NCI-H1694 treated with DMSO at 0.1 percent for 48 hours (cell line): ENCODE results near the gene AOPEP.
"Not testable (repeated sequence)": the region's sequence is repeated elsewhere in the genome, so short reads cannot be mapped to it uniquely, and the experiment has no call there.

Source experiments
- DNase-seq: peaks from one replicate; lab custom pipeline; 2025; lab: John Stamatoyannopoulos, UW

Gene AOPEP

DNA sequence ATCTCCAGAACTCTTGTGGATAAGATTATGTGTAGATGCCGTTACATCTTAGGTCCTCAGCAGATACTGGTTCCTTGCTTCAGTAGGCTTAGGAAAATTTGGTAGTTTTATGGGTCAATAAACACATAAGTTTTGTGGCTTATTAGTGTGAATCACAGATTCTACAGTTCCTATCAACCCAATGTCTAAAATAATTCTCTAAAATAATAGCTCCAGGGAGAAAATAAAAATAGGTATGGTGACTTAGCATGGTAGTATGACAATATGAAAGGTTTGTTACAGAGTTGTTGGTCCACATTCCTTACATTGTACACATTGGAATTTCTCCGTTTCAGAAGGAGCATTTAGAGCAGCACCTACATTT is 91.7 kb downstream of the AOPEP start:
- no peak for DNase-seq

DNA sequence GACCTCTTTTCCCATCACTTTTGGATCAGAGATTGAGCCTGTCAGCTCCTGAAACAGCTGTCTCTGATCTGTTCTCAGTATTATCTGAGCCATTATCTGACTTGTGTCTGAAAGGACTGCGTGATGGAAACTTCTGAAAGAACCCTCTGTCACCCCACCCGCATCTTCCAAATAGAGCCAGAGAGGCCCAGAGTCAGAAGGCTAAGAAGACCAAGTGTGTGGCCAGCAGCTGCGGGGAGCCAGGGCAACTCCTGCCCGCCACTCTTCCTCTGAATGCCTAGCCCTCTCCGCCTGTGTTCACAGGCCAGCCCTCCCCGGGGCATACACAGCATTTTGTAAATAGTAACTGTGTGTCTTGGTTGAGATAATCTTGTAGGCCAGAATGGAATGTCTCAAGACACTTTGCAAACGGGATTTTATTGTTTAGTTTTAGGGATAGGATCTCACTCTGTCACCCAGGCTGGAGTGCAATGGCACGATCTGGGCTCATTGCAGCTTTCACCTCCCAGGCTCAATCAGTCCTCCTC is 92.7 kb downstream of the AOPEP start:
- no peak for DNase-seq

DNA sequence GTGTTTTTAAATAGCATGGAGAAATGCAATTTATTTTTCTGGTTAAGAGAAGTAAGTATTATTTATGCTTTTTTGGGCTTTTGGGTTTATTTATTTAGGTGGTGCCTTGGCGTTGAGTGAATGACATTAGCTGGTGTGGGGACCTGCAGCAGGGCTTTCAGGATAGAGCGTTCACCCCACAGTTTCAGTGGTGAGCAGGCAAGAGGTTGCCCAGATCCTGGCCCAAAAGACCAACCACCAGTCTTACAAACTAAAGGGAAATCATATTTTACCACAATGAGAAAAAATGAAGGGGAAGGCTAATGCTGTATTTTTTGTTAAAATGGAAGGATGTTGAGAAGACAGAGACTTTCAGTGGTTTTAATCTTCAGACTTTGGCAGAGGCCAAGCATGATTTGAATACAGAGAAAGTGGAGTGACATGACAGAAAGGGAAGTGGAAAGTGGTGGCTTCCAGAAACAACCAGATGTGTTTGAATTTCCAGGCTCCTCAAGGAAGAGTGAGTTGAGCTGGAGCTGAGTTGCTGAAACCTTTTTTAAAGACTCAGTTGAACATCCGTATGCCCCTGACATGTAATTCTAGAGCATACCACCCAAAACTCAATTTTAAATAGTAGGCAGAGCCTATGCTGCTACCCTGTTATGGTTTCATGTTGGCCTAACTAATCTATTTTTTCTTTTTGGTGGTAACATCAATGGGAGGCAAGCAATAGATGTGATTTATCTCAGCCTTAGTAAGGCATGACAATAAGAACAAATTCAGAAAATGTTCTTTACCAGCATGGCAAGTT is 94.8 kb downstream of the AOPEP start:
- no peak for DNase-seq

DNA sequence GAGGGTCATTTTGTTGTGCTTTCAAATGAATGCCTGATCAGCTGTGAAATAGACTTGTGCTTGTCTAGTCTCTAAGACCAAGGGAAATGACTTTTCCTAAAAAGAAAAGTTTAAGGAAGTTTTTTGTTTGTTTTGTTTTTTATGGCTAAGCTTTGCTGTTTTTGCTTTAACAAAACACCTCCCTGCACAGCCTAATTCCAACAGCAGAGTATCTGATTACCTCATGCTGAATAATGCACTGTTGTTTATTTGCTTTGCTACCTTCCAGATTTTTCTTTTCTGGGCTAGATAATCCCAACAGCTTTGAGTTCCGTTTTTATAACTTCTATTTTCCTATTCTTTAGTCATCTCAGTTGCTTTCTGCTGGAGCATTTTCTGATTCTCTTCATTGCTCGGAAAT is 95.8 kb downstream of the AOPEP start:
- DNase-seq: no peak

DNA sequence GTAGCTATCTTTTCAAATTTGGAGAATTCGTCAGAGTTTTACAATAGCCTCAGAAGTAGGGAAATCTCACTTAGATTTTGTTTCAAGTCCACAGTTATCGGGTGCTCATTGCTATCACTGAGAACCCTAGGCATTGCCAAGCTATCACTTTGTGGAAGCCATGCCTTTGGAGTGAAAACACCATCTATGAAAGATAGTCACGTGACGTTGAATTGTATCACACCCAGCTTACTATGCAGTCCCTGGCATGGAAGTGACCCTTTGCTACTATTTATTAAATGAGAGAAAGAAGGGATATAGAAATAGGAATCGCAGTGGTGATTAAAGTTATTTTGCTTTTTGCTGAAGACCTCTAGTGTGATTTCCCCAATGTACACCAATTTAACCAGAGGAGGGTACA is 97.2 kb downstream of the AOPEP start:
- DNase-seq: no peak

DNA sequence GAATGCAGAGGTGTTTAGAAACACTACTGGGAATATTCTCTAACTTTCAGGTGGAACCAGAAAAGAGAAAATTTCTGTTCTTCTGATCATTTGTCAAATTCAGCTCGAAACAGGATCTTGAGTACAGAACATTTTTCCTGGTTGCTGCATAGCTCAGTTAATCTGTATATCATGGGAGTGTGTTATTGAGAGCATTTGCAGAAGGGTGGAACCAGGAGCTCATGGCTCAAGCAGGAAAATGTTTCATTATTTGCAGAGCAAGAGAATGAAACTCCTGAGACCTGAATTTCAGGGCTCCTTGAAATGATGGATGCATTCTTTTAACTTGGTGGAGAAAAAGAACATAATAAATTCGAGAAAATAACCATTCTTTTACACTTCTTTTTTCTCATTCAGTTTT is 97.9 kb downstream of the AOPEP start:
- no peak for DNase-seq

DNA sequence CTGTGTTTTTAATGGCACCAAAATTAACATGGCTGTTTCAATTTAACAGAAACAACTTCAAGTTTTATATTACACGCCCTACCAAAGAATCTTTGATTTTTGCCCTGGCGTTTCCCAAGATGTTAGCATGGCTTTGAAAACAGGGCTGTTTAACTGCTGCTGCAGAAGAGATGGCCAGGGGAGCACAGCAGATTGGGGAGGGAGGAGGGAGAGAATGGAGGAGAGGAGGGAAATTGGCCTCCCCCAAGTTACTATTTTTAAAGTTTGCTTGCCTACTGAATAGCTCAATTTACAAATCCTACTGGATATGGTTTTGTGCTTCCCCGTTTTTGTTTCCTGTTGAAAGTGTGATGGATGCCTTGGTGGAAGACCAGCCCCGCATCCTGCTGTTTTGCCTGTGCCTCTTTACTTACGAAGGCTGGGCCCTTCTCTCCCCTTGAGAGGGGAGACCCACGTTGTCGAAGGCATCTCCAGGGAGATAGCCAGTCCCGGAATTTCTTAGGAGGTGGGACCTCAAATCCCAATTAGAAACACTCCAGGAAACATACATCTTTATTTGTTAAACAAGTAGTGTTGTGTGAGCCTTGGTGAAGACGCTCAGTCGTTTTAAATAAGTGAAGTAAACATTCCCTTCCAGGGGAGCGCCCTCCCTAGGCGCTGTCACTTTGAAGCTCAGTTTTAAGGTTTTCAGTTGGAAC is 98.6 kb downstream of the AOPEP start:
- no peak for DNase-seq

DNA sequence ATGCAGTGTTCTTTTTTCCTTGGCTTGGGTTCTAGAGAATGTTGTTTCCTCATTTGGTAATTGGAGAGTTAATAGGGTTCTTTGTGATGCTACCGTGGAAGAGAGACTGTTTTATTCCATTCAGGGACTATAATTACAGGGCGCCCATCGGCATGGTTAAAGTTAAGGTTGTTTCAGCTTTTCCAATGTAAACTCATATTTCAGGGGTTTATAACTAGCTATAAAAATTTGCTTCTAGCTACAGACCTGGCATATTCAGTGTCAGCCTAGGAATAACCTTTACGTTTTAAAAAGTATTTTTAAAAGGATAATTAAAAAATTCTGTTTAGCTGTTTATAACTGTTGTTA is 99.1 kb downstream of the AOPEP start:
- no peak for DNase-seq

DNA sequence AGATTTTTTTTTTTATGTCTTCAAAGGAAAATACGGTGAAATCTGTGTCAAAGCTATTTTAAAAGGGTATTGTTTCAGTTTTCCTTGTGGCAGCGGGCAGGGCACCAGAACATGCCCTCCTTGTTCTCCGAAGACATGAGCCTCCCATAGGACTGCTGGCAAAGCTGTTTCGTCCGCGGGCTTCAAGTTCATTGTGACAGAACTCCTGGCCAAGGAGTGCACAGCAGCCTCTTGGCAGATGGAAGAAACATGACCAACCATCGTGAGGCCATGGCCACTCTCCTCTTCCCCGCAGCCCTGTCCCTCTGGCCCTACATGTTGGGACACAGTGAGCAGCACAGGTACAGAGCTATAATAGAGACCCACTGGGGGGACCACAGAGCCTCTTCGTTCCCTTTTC is 99.5 kb downstream of the AOPEP start:
- DNase-seq: no peak

DNA sequence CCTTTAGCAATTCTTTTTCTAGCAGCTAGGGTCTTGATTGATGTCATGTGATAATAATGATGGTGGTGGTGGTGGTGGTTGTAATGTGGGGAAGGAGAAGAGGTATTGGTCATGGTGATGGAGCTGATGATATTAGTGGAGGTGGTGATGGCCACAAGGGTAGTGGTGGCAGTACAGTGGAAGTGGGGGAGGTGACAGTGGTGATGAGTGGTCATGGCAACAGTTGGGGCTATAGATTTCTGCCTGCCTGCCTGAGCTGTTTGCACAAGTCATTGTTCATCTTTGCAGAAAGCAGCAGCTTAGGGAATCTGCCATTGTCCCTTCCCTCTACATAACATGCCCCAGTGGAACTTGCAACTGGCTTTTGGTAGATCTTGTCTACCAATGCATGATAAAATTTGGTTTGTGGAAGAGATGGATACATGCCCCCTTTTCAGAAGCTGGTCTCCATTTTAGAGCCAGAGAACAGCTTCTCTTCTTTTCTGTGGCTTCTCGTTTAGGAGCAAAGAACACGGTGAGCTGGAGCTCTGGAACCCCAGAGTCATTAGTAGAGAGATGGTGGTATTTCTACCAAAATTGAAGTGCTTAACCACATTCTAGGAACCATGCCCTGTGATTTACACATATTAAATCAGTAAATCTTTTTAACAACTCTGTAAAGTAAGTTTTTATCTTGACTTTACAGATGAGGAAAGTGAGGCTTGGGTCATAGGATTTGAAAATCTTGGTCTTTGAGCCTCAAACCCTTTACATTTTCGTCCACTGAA is 100.3 kb downstream of the AOPEP start:
- DNase-seq: no peak

DNA sequence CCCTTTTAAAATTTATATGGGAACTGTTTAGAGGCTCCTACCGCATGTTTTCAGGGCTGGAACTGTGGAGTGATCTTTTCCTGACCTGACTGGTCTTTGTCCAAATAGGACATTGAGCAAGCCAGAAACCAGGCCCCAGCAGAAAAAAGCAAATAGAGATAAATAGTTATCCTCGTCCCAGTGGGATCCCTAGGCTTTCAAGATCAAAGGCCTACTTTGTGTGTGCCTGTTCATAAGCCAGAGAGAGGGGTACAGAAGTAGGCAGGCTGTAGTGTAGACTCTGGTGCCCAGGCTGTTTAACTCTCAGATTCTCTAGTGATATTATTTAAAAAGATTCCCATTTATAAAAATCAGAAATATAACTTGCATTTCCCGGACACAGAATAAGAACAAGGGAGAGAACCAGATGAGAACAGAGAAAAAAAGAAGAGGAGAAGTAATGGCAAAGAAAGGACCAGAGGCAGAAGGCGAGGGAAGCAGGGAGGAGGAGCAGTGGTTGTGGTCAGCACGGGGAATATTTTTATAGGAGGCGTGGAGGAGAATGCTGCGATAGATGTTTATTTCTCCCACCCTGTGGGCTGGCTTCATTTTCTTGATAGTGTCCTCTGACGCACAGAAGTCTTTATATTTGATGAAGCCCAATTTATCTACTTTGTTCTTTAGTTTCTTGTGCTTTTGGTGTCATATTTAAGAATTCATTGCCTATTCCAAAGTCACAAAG is 101.2 kb downstream of the AOPEP start:
- no peak for DNase-seq

DNA sequence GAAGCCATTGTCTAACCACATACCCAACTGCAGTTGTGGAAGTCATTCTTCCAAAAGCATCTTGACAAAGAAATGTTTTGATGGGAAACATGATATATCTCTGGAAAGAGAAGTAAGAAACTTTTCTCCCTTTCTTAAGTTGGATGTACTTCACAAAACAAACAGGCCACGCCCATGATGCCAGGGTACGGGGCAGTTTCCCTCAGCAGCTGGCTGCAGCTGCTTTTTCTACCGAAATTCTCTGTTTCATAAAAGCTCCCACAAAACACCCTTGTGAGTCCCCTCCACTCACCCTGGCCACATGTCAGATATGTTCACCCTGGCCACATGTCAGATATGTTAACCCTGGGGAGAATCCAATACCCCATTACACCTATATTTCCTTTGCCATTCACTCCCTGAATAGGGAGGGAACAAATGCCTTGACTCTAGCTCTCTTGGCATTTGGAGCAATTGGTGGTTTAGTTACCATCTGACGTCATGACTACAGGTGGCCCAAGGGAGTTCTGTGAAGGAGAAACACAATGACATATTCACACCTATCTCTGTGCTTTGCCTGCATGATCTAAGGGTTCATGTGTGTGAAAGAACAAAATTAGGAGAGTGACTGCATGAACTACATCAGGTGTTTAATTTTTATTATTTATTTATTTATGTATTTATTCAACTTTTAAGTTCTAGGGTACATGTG is 103.0 kb downstream of the AOPEP start:
- DNase-seq: no peak

DNA sequence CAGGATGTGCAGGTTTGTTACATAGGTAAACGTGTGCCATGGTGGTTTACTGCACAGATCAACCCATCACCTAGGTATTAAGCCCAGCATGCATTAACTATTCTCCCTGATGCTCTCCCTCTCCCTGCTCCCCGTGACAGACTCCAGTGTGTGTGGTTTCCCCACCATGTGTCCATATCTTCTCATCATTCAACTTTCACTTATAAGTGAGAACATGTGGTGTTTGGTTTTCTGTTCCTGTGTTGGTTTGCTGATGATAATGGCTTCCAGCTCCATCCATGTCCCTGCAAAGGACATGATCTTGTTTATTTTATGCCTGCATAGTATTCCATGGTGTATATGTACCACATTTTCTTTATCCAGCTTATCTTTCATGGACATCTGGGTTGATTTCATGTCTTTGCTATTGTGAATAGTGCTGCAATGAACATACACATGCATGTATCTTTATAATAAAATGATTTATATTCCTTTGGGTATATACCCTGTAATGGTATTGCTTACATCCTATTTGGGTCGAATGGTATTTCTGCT is 103.6 kb downstream of the AOPEP start:
- DNase-seq: not testable (repeated sequence)

DNA sequence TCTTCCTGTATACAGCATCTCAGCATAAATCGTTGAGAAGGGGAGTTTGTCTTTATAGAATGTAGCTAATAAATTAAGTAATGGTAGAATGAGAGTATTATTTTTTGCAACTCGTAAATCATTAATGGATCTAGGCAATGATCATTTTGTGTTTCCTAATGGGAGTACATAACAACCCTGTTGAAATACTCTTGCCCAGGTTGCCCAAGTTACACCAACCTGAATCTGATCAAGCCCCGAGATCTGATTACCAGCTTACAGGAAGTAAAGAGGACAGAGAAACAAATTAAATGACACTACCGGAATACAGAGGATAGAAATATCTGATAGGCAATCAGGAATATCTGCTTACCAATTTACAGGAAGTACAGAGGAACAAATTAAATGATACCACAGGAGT is 107.3 kb downstream of the AOPEP start:
- DNase-seq: no peak

DNA sequence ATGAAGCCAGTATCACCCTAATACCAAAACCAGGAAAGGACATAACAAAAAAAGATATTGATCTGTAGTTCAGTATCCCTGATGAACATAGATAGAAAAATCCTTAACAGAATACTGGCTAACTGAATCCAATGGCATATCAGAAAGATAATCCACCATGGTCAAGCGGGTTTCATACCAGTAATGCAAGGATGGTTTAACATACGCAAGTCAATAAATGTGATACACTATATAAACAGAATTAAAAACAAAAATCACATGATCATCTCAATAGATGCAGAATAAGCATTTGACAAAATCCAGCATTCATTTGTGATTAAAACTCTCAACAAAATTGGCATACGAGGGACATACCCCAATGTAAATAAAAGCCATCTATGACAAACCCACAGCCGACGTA is 110.9 kb downstream of the AOPEP start:
- no peak for DNase-seq

DNA sequence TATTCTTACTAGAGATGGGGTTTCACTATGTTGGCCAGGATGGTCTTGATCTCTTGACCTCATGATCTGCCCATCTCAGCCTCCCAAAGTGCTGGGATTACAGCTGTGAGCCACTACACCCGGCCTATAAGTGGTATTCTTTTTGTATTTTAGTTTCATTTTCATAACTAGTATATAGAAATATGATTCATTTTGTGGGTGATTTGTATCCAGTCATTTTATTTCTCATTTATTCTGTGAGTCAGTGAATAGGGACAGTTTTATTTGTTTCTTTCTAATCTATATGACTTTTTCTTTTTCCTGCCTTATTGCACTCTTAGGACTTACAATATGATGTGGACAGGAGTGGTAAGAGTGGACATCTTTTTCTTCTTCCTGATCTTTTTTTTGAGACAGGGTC is 112.9 kb downstream of the AOPEP start:
- DNase-seq: no peak

DNA sequence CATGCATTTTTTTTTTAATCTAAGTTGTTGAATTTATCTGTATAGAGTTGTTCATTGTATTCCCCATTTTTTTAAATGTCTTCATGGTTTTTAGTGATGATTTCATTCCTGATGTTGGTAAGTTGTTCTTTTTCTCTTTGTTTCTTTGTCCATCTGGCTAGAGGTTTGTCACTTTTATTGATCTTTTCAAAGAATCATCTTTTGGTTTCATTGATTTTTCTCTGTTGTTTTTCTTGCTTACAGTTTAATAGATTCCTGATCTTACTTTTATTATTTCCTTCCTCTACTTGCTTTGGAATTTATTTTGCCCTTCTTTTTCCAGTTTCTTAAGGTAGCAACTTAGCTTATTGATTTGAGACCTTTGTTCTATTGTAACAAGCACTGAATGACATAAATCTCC is 114.2 kb downstream of the AOPEP start:
- no peak for DNase-seq

DNA sequence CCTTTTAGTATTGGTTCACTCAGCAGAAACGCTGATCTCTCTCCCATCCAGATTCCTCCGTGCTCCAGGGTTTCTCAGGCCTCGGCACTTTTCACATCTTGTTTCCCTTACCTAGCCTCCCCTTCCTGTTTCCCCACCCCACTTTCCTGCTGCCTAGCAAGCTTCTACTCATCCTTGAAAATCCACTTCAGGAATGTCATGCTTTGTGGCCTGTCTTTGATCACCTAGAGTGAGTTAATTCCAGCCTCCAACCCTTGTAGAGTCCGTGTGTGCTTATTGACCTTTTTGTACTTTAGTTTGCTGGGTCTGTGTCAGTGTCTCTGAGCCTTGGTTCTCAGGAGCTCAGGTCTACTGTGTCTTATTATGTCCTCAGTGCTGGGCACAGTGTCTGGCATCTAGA is 116.6 kb downstream of the AOPEP start:
- DNase-seq: no peak

DNA sequence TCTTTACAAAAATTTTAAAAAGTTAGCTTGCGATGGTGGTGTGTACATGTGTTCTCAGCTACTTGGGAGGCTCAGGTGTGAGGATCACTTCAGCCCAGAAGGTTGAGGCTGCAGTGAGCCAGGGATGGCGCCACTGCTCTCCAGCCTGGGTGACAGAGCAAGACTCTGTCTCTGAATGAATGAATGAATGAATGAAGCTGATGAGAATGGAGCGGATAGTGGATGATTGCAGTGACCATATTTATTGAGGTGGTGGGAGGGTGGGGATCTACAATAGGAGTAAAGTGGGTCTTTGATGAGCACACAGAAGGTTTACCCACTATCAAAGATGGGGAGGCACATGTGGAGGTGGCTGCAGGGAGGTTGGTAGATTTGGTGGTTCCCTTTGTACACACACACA is 120.2 kb downstream of the AOPEP start:
- no peak for DNase-seq

DNA sequence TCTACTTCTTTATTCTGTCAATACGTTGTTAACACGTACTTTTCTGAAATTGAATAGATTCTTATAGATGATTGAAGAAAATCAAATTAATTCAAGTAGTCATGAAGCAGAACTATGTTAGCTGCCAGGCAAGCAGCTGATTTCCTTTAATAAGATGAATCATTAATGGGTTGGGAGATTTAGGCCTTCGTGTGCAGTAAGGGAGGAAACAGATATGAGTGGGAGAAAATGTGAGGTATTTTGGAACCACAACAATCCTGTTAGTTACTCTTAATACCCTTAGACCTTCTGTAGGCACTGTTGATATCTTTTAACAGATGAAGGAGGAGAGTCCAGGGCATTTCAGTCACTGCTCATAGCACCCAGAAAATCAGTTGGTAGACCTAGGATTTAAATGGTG is 121.0 kb downstream of the AOPEP start:
- DNase-seq: no peak

DNA sequence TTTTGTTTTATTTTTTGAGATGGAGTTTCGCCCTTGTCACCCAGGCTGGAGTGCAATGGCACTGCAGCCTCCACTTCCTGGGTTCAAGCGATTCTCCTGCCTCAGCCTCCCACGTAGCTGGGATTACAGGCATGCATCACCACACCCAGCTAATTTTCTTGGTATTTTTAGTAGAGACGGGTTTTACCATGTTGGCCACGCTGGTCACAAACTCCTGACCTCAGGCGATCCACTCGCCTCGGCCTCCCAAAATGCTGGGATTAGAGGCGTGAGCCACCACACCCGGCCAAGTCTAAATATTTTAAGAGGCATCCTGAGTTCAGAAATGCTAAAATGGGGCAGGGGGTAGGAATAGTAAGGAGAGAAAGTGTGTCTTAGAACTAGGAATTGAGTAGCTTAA is 122.3 kb downstream of the AOPEP start:
- DNase-seq: not testable (repeated sequence)
